MM.1S (cell line): ENCODE measurements around the gene SAA1.

ENCODE experiments used
- DNase-seq: peaks from one replicate; pipeline ENCODE4 v3.0.0-alpha.2; 2015
- H2AFZ ChIP-seq: fragments of 300-600 bp; sonication (generic); 2 replicates; pipeline ENCODE4 v1.6.0; 2016; ENCODE audit warnings: antibody characterized with exemption, low read length
- H3F3A ChIP-seq: fragments of 300-600 bp; sonication (generic); 2 replicates; pipeline ENCODE4 v1.6.1; 2016; ENCODE audit warnings: mild to moderate bottlenecking, antibody characterized with exemption, low read length, moderate library complexity, mixed read lengths; ENCODE audit not compliant: insufficient read depth
- H3K27ac ChIP-seq: fragments of 300-600 bp; sonication (generic); 2 replicates; pipeline ENCODE4 v1.5.1; 2016; ENCODE audit warnings: mild to moderate bottlenecking, low read length
- H3K27me3 ChIP-seq: fragments of 300-600 bp; sonication (generic); replicated peaks from 2 replicates; pipeline ENCODE4 v1.6.0; 2016; ENCODE audit warnings: low read length; ENCODE audit not compliant: insufficient read depth
- H3K36me3 ChIP-seq: fragments of 300-600 bp; sonication (generic); replicated peaks from 2 replicates; pipeline ENCODE4 v1.6.1; 2016; ENCODE audit warnings: mild to moderate bottlenecking, low read length, mixed read lengths; ENCODE audit not compliant: insufficient read depth
- H3K4me1 ChIP-seq: fragments of 300-600 bp; sonication (generic); 2 replicates; pipeline ENCODE4 v1.6.1; 2016; ENCODE audit warnings: low read length, mixed read lengths
- H3K4me2 ChIP-seq: fragments of 300-600 bp; sonication (generic); 2 replicates; pipeline ENCODE4 v1.6.0; 2016; ENCODE audit warnings: low read depth, low read length
- H3K4me3 ChIP-seq: fragments of 300-600 bp; sonication (generic); 2 replicates; pipeline ENCODE4 v1.5.1; 2016; ENCODE audit warnings: low read length, mixed read lengths
- H3K79me2 ChIP-seq: fragments of 300-600 bp; sonication (generic); 2 replicates; pipeline ENCODE4 v1.6.1; 2016; ENCODE audit warnings: mixed run types, low read length, mixed read lengths
- H3K9ac ChIP-seq: fragments of 300-600 bp; sonication (generic); 2 replicates; pipeline ENCODE4 v1.6.1; 2016; ENCODE audit warnings: low read length, mixed read lengths
- H3K9me2 ChIP-seq: fragments of 300-600 bp; sonication (generic); replicated peaks from 2 replicates; pipeline ENCODE4 v1.6.1; 2016; ENCODE audit warnings: mild to moderate bottlenecking, low read length, mixed read lengths; ENCODE audit not compliant: insufficient read depth
- H3K9me3 ChIP-seq: fragments of 300-600 bp; sonication (generic); replicated peaks from 2 replicates; pipeline ENCODE4 v1.6.1; 2016; ENCODE audit warnings: mild to moderate bottlenecking, low read length, mixed read lengths; ENCODE audit not compliant: insufficient read depth
- H4K20me1 ChIP-seq: fragments of 300-600 bp; sonication (generic); 2 replicates; pipeline ENCODE4 v1.6.1; 2016; ENCODE audit warnings: mild to moderate bottlenecking, low read length, moderate library complexity, mixed read lengths; ENCODE audit not compliant: insufficient read depth
- CTCF ChIP-seq: fragments of 300-600 bp; sonication (generic); IDR thresholded peaks from 2 replicates; pipeline ENCODE4 v1.5.1; 2016; ENCODE audit warnings: antibody characterized with exemption, low read length, mixed read lengths
- EZH2 ChIP-seq: fragments of 300-600 bp; sonication (generic); optimal IDR thresholded peaks from 2 replicates; pipeline ENCODE3; 2017; ENCODE audit warnings: low read depth, mild to moderate bottlenecking, antibody characterized with exemption, low read length, mixed read lengths
- EZH2phosphoT487 ChIP-seq: fragments of 300-600 bp; sonication (generic); IDR thresholded peaks from 2 replicates; pipeline ENCODE4 v1.6.1; 2018; ENCODE audit warnings: antibody characterized with exemption, low read length

SAA1 gene

GRCh38 chr11:18304745-18305144 lies 38.7 kb downstream of the SAA1 start:
- H3K27ac ChIP-seq, result no peak overlapping the region
- H3K36me3 ChIP-seq, result no peaks in the 10 kb centered on the region
- H2AFZ ChIP-seq, result no peak overlapping the region
- H3K9ac ChIP-seq, result no peak overlapping the region
- no peaks in the 10 kb centered on the region for H3K4me1 ChIP-seq
- no peaks in the 10 kb centered on the region for H3K9me2 ChIP-seq
- DNase-seq, result no peak
- TF ChIP-seq CTCF, result no peak
- TF ChIP-seq EZH2phosphoT487, result no peak
- TF ChIP-seq EZH2, result no peak
- no peaks in the 10 kb centered on the region for H3K9me3 ChIP-seq
- no peaks in the 10 kb centered on the region for H3K27me3 ChIP-seq
- H3F3A ChIP-seq, result no peaks in the 10 kb centered on the region
- no peak overlapping the region for H3K4me3 ChIP-seq
- no peaks in the 10 kb centered on the region for H3K79me2 ChIP-seq
- no peaks in the 10 kb centered on the region for H4K20me1 ChIP-seq
- H3K4me2 ChIP-seq, result no peak overlapping the region

GRCh38 chr11:18307461-18308139 lies 41.5 kb downstream of the SAA1 start:
- no peaks in the 10 kb centered on the region for H4K20me1 ChIP-seq
- DNase-seq, result no peak
- TF ChIP-seq EZH2, result no peak
- TF ChIP-seq CTCF, result no peak
- TF ChIP-seq EZH2phosphoT487, result no peak
- H3K9me2 ChIP-seq, result no peaks in the 10 kb centered on the region
- no peak overlapping the region for H3K4me3 ChIP-seq
- H3K4me1 ChIP-seq, result no peaks in the 10 kb centered on the region
- H3K9me3 ChIP-seq, result no peaks in the 10 kb centered on the region
- no peak overlapping the region for H3K4me2 ChIP-seq
- H3F3A ChIP-seq, result no peaks in the 10 kb centered on the region
- H3K79me2 ChIP-seq, result no peaks in the 10 kb centered on the region
- H3K27ac ChIP-seq, result no peak overlapping the region
- no peaks in the 10 kb centered on the region for H3K27me3 ChIP-seq
- H3K9ac ChIP-seq, result no peak overlapping the region
- no peaks in the 10 kb centered on the region for H3K36me3 ChIP-seq
- H2AFZ ChIP-seq, result no peak overlapping the region

- H4K20me1 ChIP-seq, result no peaks in the 10 kb centered on the region
- H3K9me2 ChIP-seq, result no peaks in the 10 kb centered on the region
- H3K9me3 ChIP-seq, result no peaks in the 10 kb centered on the region
- H2AFZ ChIP-seq, result no peak overlapping the region
- DNase-seq, result no peak
- H3K27ac ChIP-seq, result no peak overlapping the region
- TF ChIP-seq CTCF (no peak), EZH2 (no peak), EZH2phosphoT487 (no peak)
- no peak overlapping the region for H3K9ac ChIP-seq
- no peaks in the 10 kb centered on the region for H3K36me3 ChIP-seq
- no peak overlapping the region for H3K4me2 ChIP-seq
- no peaks in the 10 kb centered on the region for H3K27me3 ChIP-seq
- H3K4me1 ChIP-seq, result no peaks in the 10 kb centered on the region
- H3K79me2 ChIP-seq, result no peaks in the 10 kb centered on the region
- no peak overlapping the region for H3K4me3 ChIP-seq
- no peaks in the 10 kb centered on the region for H3F3A ChIP-seq
Measured at GRCh38 chr11:18308242-18308641, 42.2 kb downstream of the SAA1 start.
